HepG2 (cell line): ENCODE results near the gene ZDHHC13.
"Not testable (repeated sequence)": the region's sequence is repeated elsewhere in the genome, so short reads cannot be mapped to it uniquely, and the experiment has no call there.

Experiments
- ETV6 ChIP-seq: sonication (generic); formaldehyde crosslinking; conservative IDR thresholded peaks from 2 replicates; pipeline ENCODE4 v1.4.0; 2020; ENCODE audit warnings: missing genetic modification reagents
- EZH2 ChIP-seq: conservative IDR thresholded peaks from 2 replicates; pipeline ENCODE4 v1.6.1; 2012; ENCODE audit warnings: mild to moderate bottlenecking, low read depth, low read length, moderate library complexity
- GATAD2A ChIP-seq: IDR thresholded peaks from 2 replicates; pipeline ENCODE4 v1.6.1; 2016
- PCBP2 ChIP-seq: fragments of 200-400 bp; formaldehyde crosslinking; optimal IDR thresholded peaks from 2 replicates; pipeline ENCODE3; 2018; ENCODE audit warnings: low read length, low read depth; ENCODE audit not compliant: poor library complexity, severe bottlenecking
- POLR2A ChIP-seq, 2 experiments: IDR thresholded peaks; 2 replicates each; pipeline ENCODE4 v1.6.1; 2011; ENCODE audit warnings: low read depth in 2 of 2, low read length in 2 of 2, mild to moderate bottlenecking in 1 of 2, moderate library complexity in 1 of 2; ENCODE audit not compliant: insufficient read depth in 1 of 2
- POLR2AphosphoS5 ChIP-seq: IDR thresholded peaks from 2 replicates; pipeline ENCODE4 v1.6.1; 2012; ENCODE audit warnings: low read depth, low read length
- SATB2 ChIP-seq: sonication (generic); formaldehyde crosslinking; IDR thresholded peaks from 2 replicates; pipeline ENCODE4 v1.5.0; 2020; ENCODE audit warnings: missing genetic modification reagents
- TGIF2 ChIP-seq: IDR thresholded peaks from 2 replicates; pipeline ENCODE4 v1.6.1; 2016; ENCODE audit warnings: control low read depth, missing compliant biosample characterization
- ZFP36 ChIP-seq: fragments of 150-350 bp; IDR thresholded peaks from 2 replicates; pipeline ENCODE4 v1.6.1; 2018; ENCODE audit warnings: borderline replicate concordance, low read length, low read depth; ENCODE audit not compliant: partially characterized antibody
- ZNF224 ChIP-seq: sonication (generic); formaldehyde crosslinking; IDR thresholded peaks from 2 replicates; pipeline ENCODE4 v1.5.0; 2020; ENCODE audit warnings: mild to moderate bottlenecking, missing genetic modification reagents
- ZNF263 ChIP-seq: sonication (generic); formaldehyde crosslinking; IDR thresholded peaks from 2 replicates; pipeline ENCODE4 v1.4.0; 2020; ENCODE audit warnings: missing genetic modification reagents
- ZNF660 ChIP-seq: sonication (generic); formaldehyde crosslinking; IDR thresholded peaks from 2 replicates; pipeline ENCODE4 v1.5.1; 2020; ENCODE audit warnings: mild to moderate bottlenecking, low read depth, missing genetic modification reagents, borderline replicate concordance

DNA sequence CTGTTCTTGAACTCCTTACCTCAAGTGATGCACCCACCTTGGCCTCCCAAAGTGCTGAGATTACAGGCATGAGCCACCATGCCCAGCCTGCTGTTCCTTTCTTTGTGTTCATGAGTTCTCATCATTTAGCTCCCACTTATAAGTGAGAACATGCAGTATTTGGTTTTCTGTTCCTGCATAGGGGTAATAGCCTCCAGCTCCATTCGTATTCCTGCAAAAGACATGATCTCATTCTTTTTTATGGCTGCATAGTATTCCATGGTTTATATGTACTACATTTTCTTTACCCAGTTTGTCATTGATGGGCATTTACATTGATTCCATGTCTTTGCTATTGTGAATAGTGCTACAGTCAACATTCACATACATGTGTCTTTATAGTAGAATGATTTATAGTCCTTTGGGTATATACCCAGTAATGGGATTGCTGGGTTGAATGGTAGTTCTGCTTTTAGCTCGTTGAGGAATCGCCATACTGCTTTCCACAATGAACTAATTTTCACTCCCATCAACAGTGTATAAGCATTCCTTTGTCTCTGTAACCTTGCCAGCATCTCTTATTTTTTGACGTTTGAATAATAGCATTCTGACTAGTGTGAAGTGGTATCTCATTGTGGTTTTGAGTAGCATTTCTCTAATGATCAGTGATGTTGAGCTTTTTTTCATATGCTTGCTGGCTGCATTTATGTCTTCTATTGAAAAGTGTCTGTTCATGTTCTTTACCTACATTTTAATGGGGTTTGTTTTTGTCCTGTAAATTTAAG lies 9.8 kb downstream of the ZDHHC13 start:
- TF ChIP-seq ZNF263 (CRISPR knock-in tag); ZFP36; SATB2 (CRISPR knock-in tag); POLR2AphosphoS5; ETV6; POLR2A (IDR thresholded peaks at IDR 0.05; ENCODE audit: insufficient read depth in 1 of 2, low read depth in 2 of 2, low read length in 2 of 2); TGIF2 (CRISPR knock-in tag); ZNF224 (CRISPR knock-in tag); ZNF660 (CRISPR knock-in tag); PCBP2; GATAD2A; EZH2: not testable (repeated sequence)
